ENCODE results near the gene MRGPRF.

Gene MRGPRF

GRCh38 chr11:68997124-68997994 lies 15.7 kb downstream of the MRGPRF start:
- Mint-ChIP-seq H3K4me1 (no peaks in the 10 kb centered on the region), H3K36me3 (no peaks in the 10 kb centered on the region), H3K27ac (no peak overlapping the region), H3K4me3 (no peak overlapping the region), H3K27me3 (peaks cover 20% of the 10 kb centered on the region), H3K9me3 (no peaks in the 10 kb centered on the region)
- CTCF ChIA-PET: no interaction called here
- DNase-seq: no peak

- no peaks in the 10 kb centered on the region for H3K4me1 Mint-ChIP-seq
- no peaks in the 10 kb centered on the region for H3K9me3 Mint-ChIP-seq
- no peaks in the 10 kb centered on the region for H3K36me3 Mint-ChIP-seq
- no peak overlapping the region for H3K4me3 Mint-ChIP-seq
- no peak overlapping the region for H3K27ac Mint-ChIP-seq
- H3K27me3 Mint-ChIP-seq: peaks cover 27% of the 10 kb centered on the region
- DNase-seq: no peak
- CTCF ChIA-PET: no interaction called here
These were observed 16.5 kb downstream of the MRGPRF start for GRCh38 chr11:68996376-68997123.

- peaks cover 31% of the 10 kb centered on the region for H3K27me3 Mint-ChIP-seq
- H3K36me3 Mint-ChIP-seq: no peaks in the 10 kb centered on the region
- no peak for DNase-seq
- H3K4me1 Mint-ChIP-seq: no peaks in the 10 kb centered on the region
- no peak overlapping the region for H3K4me3 Mint-ChIP-seq
- CTCF ChIA-PET: no interaction called here
- no peak overlapping the region for H3K27ac Mint-ChIP-seq
- no peaks in the 10 kb centered on the region for H3K9me3 Mint-ChIP-seq
These were observed 18.2 kb downstream of the MRGPRF start for GRCh38 chr11:68994894-68995285.

- DNase-seq: no peak
- no peaks in the 10 kb centered on the region for H3K4me1 Mint-ChIP-seq
- CTCF ChIA-PET: no interaction called here
- H3K27me3 Mint-ChIP-seq: peaks cover 32% of the 10 kb centered on the region
- H3K4me3 Mint-ChIP-seq: no peak overlapping the region
- H3K36me3 Mint-ChIP-seq: no peaks in the 10 kb centered on the region
- H3K9me3 Mint-ChIP-seq: no peaks in the 10 kb centered on the region
- H3K27ac Mint-ChIP-seq: no peak overlapping the region
These were observed 18.7 kb downstream of the MRGPRF start for GRCh38 chr11:68994161-68994893.

- Mint-ChIP-seq H3K4me3 (no peak overlapping the region), H3K9me3 (no peaks in the 10 kb centered on the region), H3K4me1 (no peaks in the 10 kb centered on the region), H3K27ac (no peak overlapping the region), H3K27me3 (peaks cover 28% of the 10 kb centered on the region), H3K36me3 (no peaks in the 10 kb centered on the region)
- CTCF ChIA-PET: no interaction called here
- no peak for DNase-seq
These were observed 19.5 kb downstream of the MRGPRF start for GRCh38 chr11:68993546-68993945.

- no peak overlapping the region for H3K27ac Mint-ChIP-seq
- H3K4me1 Mint-ChIP-seq: no peaks in the 10 kb centered on the region
- H3K36me3 Mint-ChIP-seq: no peaks in the 10 kb centered on the region
- CTCF ChIA-PET: no interaction called here
- peaks cover 28% of the 10 kb centered on the region for H3K27me3 Mint-ChIP-seq
- no peak overlapping the region for H3K4me3 Mint-ChIP-seq
- DNase-seq: no peak
- H3K9me3 Mint-ChIP-seq: no peaks in the 10 kb centered on the region
These were observed 20.2 kb downstream of the MRGPRF start for GRCh38 chr11:68992743-68993255.

GRCh38 chr11:68990995-68991780 lies 21.9 kb downstream of the MRGPRF start:
- Mint-ChIP-seq H3K36me3 (no peaks in the 10 kb centered on the region), H3K9me3 (no peaks in the 10 kb centered on the region), H3K4me3 (no peak overlapping the region), H3K27ac (no peak overlapping the region), H3K27me3 (peaks cover 32% of the 10 kb centered on the region), H3K4me1 (no peaks in the 10 kb centered on the region)
- CTCF ChIA-PET: no interaction called here
- DNase-seq: no peak

GRCh38 chr11:68989936-68990606 lies 23.0 kb downstream of the MRGPRF start:
- DNase-seq: no peak
- no peaks in the 10 kb centered on the region for H3K9me3 Mint-ChIP-seq
- CTCF ChIA-PET: no interaction called here

GRCh38 chr11:68988491-68988890 lies 24.6 kb downstream of the MRGPRF start:
- Mint-ChIP-seq H3K27me3 (peaks cover 35% of the 10 kb centered on the region), H3K4me1 (no peaks in the 10 kb centered on the region), H3K4me3 (no peak overlapping the region), H3K36me3 (no peaks in the 10 kb centered on the region), H3K9me3 (no peaks in the 10 kb centered on the region), H3K27ac (no peak overlapping the region)
- CTCF ChIA-PET: no interaction called here
- DNase-seq: no peak

More at GRCh38 chr11:68989936-68990606, 23.0 kb downstream of the MRGPRF start:
- Mint-ChIP-seq H3K27ac (no peak overlapping the region), H3K4me3 (no peak overlapping the region), H3K36me3 (no peaks in the 10 kb centered on the region), H3K4me1 (no peaks in the 10 kb centered on the region), H3K27me3 (peaks cover 36% of the 10 kb centered on the region)

- no peak overlapping the region for H3K27ac Mint-ChIP-seq
- no peak overlapping the region for H3K4me3 Mint-ChIP-seq
- CTCF ChIA-PET: no interaction called here
- no peaks in the 10 kb centered on the region for H3K4me1 Mint-ChIP-seq
- no peaks in the 10 kb centered on the region for H3K9me3 Mint-ChIP-seq
- no peak for DNase-seq
- H3K27me3 Mint-ChIP-seq: peaks cover 33% of the 10 kb centered on the region
- no peaks in the 10 kb centered on the region for H3K36me3 Mint-ChIP-seq
These were observed 25.8 kb downstream of the MRGPRF start for GRCh38 chr11:68987211-68987610.

- Mint-ChIP-seq H3K4me1 (no peaks in the 10 kb centered on the region), H3K4me3 (no peak overlapping the region), H3K27ac (no peak overlapping the region), H3K9me3 (no peaks in the 10 kb centered on the region), H3K27me3 (peaks cover 36% of the 10 kb centered on the region), H3K36me3 (no peaks in the 10 kb centered on the region)
- no peak for DNase-seq
- CTCF ChIA-PET: no interaction called here
These were observed 29.2 kb downstream of the MRGPRF start for GRCh38 chr11:68983801-68984200.

- Mint-ChIP-seq H3K9me3 (no peaks in the 10 kb centered on the region), H3K4me3 (no peak overlapping the region), H3K36me3 (no peaks in the 10 kb centered on the region), H3K27me3 (peaks cover 47% of the 10 kb centered on the region), H3K27ac (no peak overlapping the region), H3K4me1 (no peaks in the 10 kb centered on the region)
- CTCF ChIA-PET: no interaction called here
- DNase-seq: no peak
These were observed 30.9 kb downstream of the MRGPRF start for GRCh38 chr11:68982134-68982533.

- no peaks in the 10 kb centered on the region for H3K36me3 Mint-ChIP-seq
- CTCF ChIA-PET: no interaction called here
- DNase-seq: no peak
- H3K4me3 Mint-ChIP-seq: no peak within 1 kb of the TSS
- H3K4me1 Mint-ChIP-seq: no peaks in the 10 kb centered on the region
- no peaks in the 10 kb centered on the region for H3K9me3 Mint-ChIP-seq
- peaks cover 41% of the 10 kb centered on the region for H3K27me3 Mint-ChIP-seq
- H3K27ac Mint-ChIP-seq: no peak within 1 kb of the TSS
These were observed 32.3 kb downstream of the MRGPRF start, which contains the start of gene MRGPRD for GRCh38 chr11:68980776-68981065. Gene MRGPRD, minus strand, starts transcription at chr11:68980986. Its CDS starts 0 bp downstream, at chr11:68980986.
